H1 (cell line): ENCODE data around the gene C2CD2L. TPM values are rescaled to one million over a fixed set of nuclear protein-coding genes. Genes with fewer than 3 reads are reported as not detected.
"Not testable (repeated sequence)": the region's sequence is repeated elsewhere in the genome, so short reads cannot be mapped to it uniquely, and the experiment has no call there.

Source experiments
- CTCF ChIA-PET: fragments of 300-600 bp; sonication (Branson Sonifier 250); formaldehyde crosslinking; loops from one replicate; lab custom pipeline; 2021; ENCODE audit not compliant: partially characterized antibody; lab: Charles Lee
- POLR2A ChIA-PET: fragments of 300-600 bp; sonication (Branson Sonifier 250); formaldehyde crosslinking; loops from one replicate; lab custom pipeline; 2021; ENCODE audit warnings: inconsistent platforms; ENCODE audit not compliant: partially characterized antibody; lab: Charles Lee
- DNase-seq, 2 experiments: peaks; one replicate each; pipeline versions ENCODE4 v3.0.0 to v3.0.0-alpha.2; 2010 to 2022; ENCODE audit warnings: low spot score in 2 of 2, low read depth in 1 of 2, mixed read lengths in 1 of 2
- FAIRE-seq: peaks from 2 replicates; lab custom pipeline; 2011; peaks lifted over from hg19 to GRCh38; lab: Jason Lieb, UNC
- H2AFZ ChIP-seq: 2 replicates; pipeline ENCODE4 v1.8.1; 2012; ENCODE audit warnings: low read length, inconsistent platforms
- H2AK5ac ChIP-seq: 2 replicates; pipeline ENCODE4 v1.6.1; 2013; ENCODE audit warnings: low read depth, low read length
- H2BK120ac ChIP-seq: replicated peaks from 2 replicates; pipeline ENCODE3; 2013; ENCODE audit warnings: low read depth, low read length, inconsistent platforms
- H2BK12ac ChIP-seq: 2 replicates; pipeline ENCODE4 v1.6.1; 2013; ENCODE audit warnings: low read depth, low read length
- H2BK15ac ChIP-seq: 2 replicates; pipeline ENCODE4 v1.6.1; 2013; ENCODE audit warnings: low read length
- H2BK20ac ChIP-seq: 2 replicates; pipeline ENCODE4 v1.6.1; 2013; ENCODE audit warnings: low read length
- H2BK5ac ChIP-seq: 2 replicates; pipeline ENCODE4 v1.6.1; 2013; ENCODE audit warnings: low read depth, low read length
- H3K14ac ChIP-seq: 2 replicates; pipeline ENCODE4 v1.6.1; 2013; ENCODE audit warnings: inconsistent platforms; ENCODE audit not compliant: insufficient read length
- H3K18ac ChIP-seq: 2 replicates; pipeline ENCODE4 v1.6.1; 2013; ENCODE audit warnings: low read length; ENCODE audit errors: extremely low read depth
- H3K23ac ChIP-seq: 2 replicates; pipeline ENCODE4 v1.6.1; 2013; ENCODE audit warnings: inconsistent platforms; ENCODE audit not compliant: insufficient read length
- H3K23me2 ChIP-seq: 2 replicates; pipeline ENCODE4 v1.6.1; 2013; ENCODE audit warnings: low read depth, low read length
- H3K27ac ChIP-seq: 2 replicates; pipeline ENCODE4 v1.6.1; 2011; ENCODE audit warnings: low read depth, low read length, inconsistent platforms
- H3K27me3 ChIP-seq, 4 experiments: replicated peaks in 1 of 4; 1 replicate in 1 of 4; 2 replicates in 3 of 4; pipeline versions ENCODE4 v1.6.1 to v1.8.1; 2011 to 2013; ENCODE audit warnings: low read length in 3 of 4, mild to moderate bottlenecking in 3 of 4, inconsistent platforms in 2 of 4, mixed read lengths in 2 of 4, moderate library complexity in 1 of 4; ENCODE audit not compliant: control insufficient read depth in 3 of 4, insufficient read depth in 3 of 4; ENCODE audit errors: extremely low read depth in 1 of 4
- H3K36me3 ChIP-seq, 4 experiments: 2 replicates each; pipeline versions ENCODE4 v1.6.1 to v1.8.1; 2011 to 2013; ENCODE audit warnings: mild to moderate bottlenecking in 4 of 4, low read length in 3 of 4, moderate library complexity in 2 of 4, control low read depth in 1 of 4, inconsistent platforms in 1 of 4; ENCODE audit not compliant: insufficient read depth in 4 of 4, control insufficient read depth in 2 of 4
- H3K4ac ChIP-seq: replicated peaks from 2 replicates; pipeline ENCODE3; 2013; ENCODE audit warnings: low read length, low read depth, mixed read lengths, inconsistent platforms; ENCODE audit not compliant: insufficient read length
- H3K4me1 ChIP-seq, 4 experiments: replicated peaks in 1 of 4; 1 replicate in 1 of 4; 2 replicates in 3 of 4; pipeline versions ENCODE4 v1.6.1 to v1.8.1; 2011 to 2013; ENCODE audit warnings: low read length in 3 of 4, inconsistent platforms in 2 of 4, mixed read lengths in 1 of 4; ENCODE audit not compliant: insufficient read depth in 4 of 4, control insufficient read depth in 3 of 4
- H3K4me2 ChIP-seq, 2 experiments: 2 replicates each; pipeline versions ENCODE4 v1.6.1 to v1.8.1; 2011 to 2013; ENCODE audit warnings: low read depth in 2 of 2, low read length in 2 of 2, control low read depth in 1 of 2, inconsistent platforms in 1 of 2, mild to moderate bottlenecking in 1 of 2; ENCODE audit not compliant: insufficient read depth in 1 of 2
- H3K4me3 ChIP-seq, 4 experiments: fragments of 200-600, 300-600 bp in 1 of 4; sonication (generic), shearing (Covaris generic), sonication (Bioruptor Twin) in 1 of 4; 2 replicates each; pipeline versions ENCODE4 v1.5.1 to v1.8.1; 2011 to 2016; ENCODE audit warnings: low read length in 4 of 4, low read depth in 3 of 4, control low read depth in 2 of 4, inconsistent platforms in 2 of 4, mild to moderate bottlenecking in 2 of 4, mixed read lengths in 1 of 4, moderate library complexity in 1 of 4; ENCODE audit not compliant: insufficient read depth in 2 of 4; ENCODE audit errors: extremely low read depth in 1 of 4
- H3K56ac ChIP-seq: replicated peaks from 2 replicates; pipeline ENCODE3; 2013; ENCODE audit warnings: low read depth, mild to moderate bottlenecking, mixed read lengths, low read length, inconsistent platforms; ENCODE audit not compliant: insufficient read length
- H3K79me1 ChIP-seq: 2 replicates; pipeline ENCODE4 v1.6.1; 2013; ENCODE audit warnings: low read depth, low read length, control low read depth
- H3K79me2 ChIP-seq, 2 experiments: 2 replicates each; pipeline versions ENCODE4 v1.6.1 to v1.8.1; 2012 to 2013; ENCODE audit warnings: low read length in 2 of 2, mild to moderate bottlenecking in 2 of 2, inconsistent platforms in 1 of 2; ENCODE audit not compliant: insufficient read depth in 2 of 2, control insufficient read depth in 1 of 2
- H3K9ac ChIP-seq, 4 experiments: replicated peaks in 1 of 4; 1 replicate in 1 of 4; 2 replicates in 3 of 4; pipeline versions ENCODE4 v1.6.1 to v1.8.1; 2011 to 2013; ENCODE audit warnings: low read depth in 3 of 4, low read length in 3 of 4, control low read depth in 2 of 4, mild to moderate bottlenecking in 2 of 4, moderate library complexity in 2 of 4, inconsistent platforms in 1 of 4; ENCODE audit errors: extremely low read depth in 1 of 4
- H3K9me3 ChIP-seq, 2 experiments: 2 replicates each; pipeline versions ENCODE4 v1.6.1 to v1.8.1; 2012 to 2013; ENCODE audit warnings: mild to moderate bottlenecking in 2 of 2, moderate library complexity in 2 of 2, control low read depth in 1 of 2, inconsistent platforms in 1 of 2, low read depth in 1 of 2, low read length in 1 of 2, mixed read lengths in 1 of 2; ENCODE audit not compliant: insufficient read depth in 2 of 2
- H4K20me1 ChIP-seq, 2 experiments: replicated peaks in 1 of 2; 2 replicates each; pipeline versions ENCODE3 to v1.8.1; 2011 to 2013; ENCODE audit warnings: inconsistent platforms in 2 of 2, low read length in 2 of 2, mild to moderate bottlenecking in 1 of 2; ENCODE audit not compliant: insufficient read depth in 2 of 2, control insufficient read depth in 1 of 2
- H4K5ac ChIP-seq: 2 replicates; pipeline ENCODE4 v1.6.1; 2013; ENCODE audit warnings: low read length, low read depth, mixed read lengths, inconsistent platforms; ENCODE audit not compliant: insufficient read length
- H4K8ac ChIP-seq: 2 replicates; pipeline ENCODE4 v1.8.0; 2013; ENCODE audit warnings: mild to moderate bottlenecking, moderate library complexity, low read length, inconsistent platforms; ENCODE audit not compliant: insufficient read depth; ENCODE audit errors: extremely low read depth
- H4K91ac ChIP-seq: replicated peaks from 2 replicates; pipeline ENCODE3; 2013; ENCODE audit warnings: low read length, mixed read lengths, inconsistent platforms; ENCODE audit not compliant: insufficient read length
- WGBS, 2 experiments: shearing (Covaris generic) in 1 of 2; methylation state at CpG; one replicate each; pipeline versions ENCODE4 v1.1.6 to v1.1.7; 2013 to 2015; ENCODE audit warnings: low lambda C conversion rate in 2 of 2, mixed read lengths in 2 of 2, inconsistent platforms in 1 of 2, low coverage in 1 of 2, missing lambda C conversion rate in 1 of 2; ENCODE audit not compliant: insufficient replicate concordance in 2 of 2, insufficient coverage in 1 of 2, insufficient read length in 1 of 2; ENCODE audit errors: extremely low coverage in 1 of 2, missing lambda C conversion rate in 1 of 2; 5-methylcytosine and 5-hydroxymethylcytosine counted together
- polyA plus RNA-seq, 7 experiments: library from polyadenylated mRNA; depleted of rRNA in 3 of 7; stranded (reverse) in 5 of 7; unstranded in 2 of 7; fragments of >200 nt in 5 of 7; fragments of 200-250 nt in 2 of 7; gene quantifications; 1 replicate in 5 of 7; 2 replicates in 1 of 7; 4 replicates in 1 of 7; pipeline versions ENCODE4 v1.2.1 to v1.2.3, GENCODE V29; 2011 to 2013; ENCODE audit warnings: missing spikeins in 2 of 7, mixed read lengths in 2 of 7
- total RNA-seq: library from RNA; stranded (reverse); fragmentation: NEBNext Ultra II Directional; extraction: Animal tissue kit (Norgen Biotek cat#: 25700); gene quantifications from 2 replicates; pipeline ENCODE4 v1.2.1, GENCODE V29; 2021

Gene C2CD2L
- total and polyA plus RNA-seq, 2 of the 8 experiments (the other 6 are each of a cell fraction or from before 2014, with no cell fraction given), result 2.5 to 4.0 TPM

GRCh38 chr11:119139276-119139675, 32.1 kb downstream of the C2CD2L start:
- H3K18ac ChIP-seq, H3K79me2 ChIP-seq, H3K4me2 ChIP-seq, H2AFZ ChIP-seq, H3K9ac ChIP-seq, H4K91ac ChIP-seq, H4K8ac ChIP-seq, H2BK120ac ChIP-seq, H3K14ac ChIP-seq, H3K23ac ChIP-seq, H4K20me1 ChIP-seq, H3K4me3 ChIP-seq, H3K36me3 ChIP-seq, H4K5ac ChIP-seq, DNase-seq, FAIRE-seq, H3K79me1 ChIP-seq, H3K9me3 ChIP-seq, H2BK20ac ChIP-seq, H3K4ac ChIP-seq, H2BK15ac ChIP-seq, H3K56ac ChIP-seq, H2BK5ac ChIP-seq, H3K4me1 ChIP-seq, H3K23me2 ChIP-seq, H2BK12ac ChIP-seq, H2AK5ac ChIP-seq, POLR2A ChIA-PET, H3K27me3 ChIP-seq, H3K27ac ChIP-seq: not testable (repeated sequence)
- 83% methylated on average over 10 of the region's 10 CpGs; no CpG with 5 or more reads in 1 of the 2 experiments for WGBS, 2 experiments
- CTCF ChIA-PET, result interaction anchor here (1.4 to 23.6 kb wide), 4 partner anchors 15 to 184 kb away, joined by 4 to 389 read pairs (median 234); partner anchors contain the start of genes CBL, NHERF4 and NLRX1
